GM23338 (cell line): ENCODE data around the gene TMEM178A. TPM values are rescaled to one million over a fixed set of nuclear protein-coding genes. Genes with fewer than 3 reads are reported as not detected.

ENCODE experiments used
- CTCF ChIP-seq, 2 experiments: fragments of 200-600 bp in 1 of 2; sonication (generic) in 1 of 2; conservative IDR thresholded peaks; 2 replicates each; pipeline versions ENCODE4 v1.5.1 to v1.6.1; 2016 to 2017; ENCODE audit warnings: antibody characterized with exemption in 2 of 2, low read depth in 2 of 2, mild to moderate bottlenecking in 2 of 2, moderate library complexity in 1 of 2
- ETS1 ChIP-seq: IDR thresholded peaks from 2 replicates; pipeline ENCODE4 v1.6.1; 2016; ENCODE audit warnings: antibody characterized with exemption
- EZH2phosphoT487 ChIP-seq: fragments of 200-600 bp; sonication (generic); IDR thresholded peaks from one replicate; pipeline ENCODE4 v1.8.1; 2018; ENCODE audit warnings: antibody characterized with exemption; ENCODE audit not compliant: unreplicated experiment
- ZNF114 ChIP-seq: fragments of 250-450 bp; sonication (Bioruptor Pico); IDR thresholded peaks from 2 replicates; pipeline ENCODE4 v1.5.0; 2020; ENCODE audit warnings: mild to moderate bottlenecking, moderate library complexity
- ZNF462 ChIP-seq: fragments of 250-450 bp; sonication (Bioruptor Pico); IDR thresholded peaks from 2 replicates; pipeline ENCODE4 v1.5.0; 2020; ENCODE audit warnings: mild to moderate bottlenecking, moderate library complexity
- polyA plus RNA-seq: library from polyadenylated mRNA; unstranded; fragments of >200 nt; fragmentation: Nextera tagmentation; extraction: Ambion mirVana; gene quantifications from 2 replicates; pipeline ENCODE4 v1.2.1, GENCODE V29; 2016
- total RNA-seq: library from RNA; depleted of rRNA; stranded (reverse); fragments of >200 nt; shearing (Covaris generic); gene quantifications from 2 replicates; pipeline ENCODE4 v1.2.3, GENCODE V29; 2014

Gene TMEM178A
- total and polyA plus RNA-seq, 2 experiments from 2014 or later = 10.3 to 12.3 TPM

GRCh38 chr2:39682066-39682692 lies 16.5 kb downstream of the TMEM178A start (continued):
- TF ChIP-seq ZNF462 (CRISPR knock-in tag) (no peak), CTCF (conservative IDR thresholded peaks at IDR 0.05; ENCODE audit: low read depth in 2 of 2) (no peak), ETS1 (no peak), EZH2phosphoT487 (no peak), ZNF114 (CRISPR knock-in tag) (no peak)
